ENCODE measurements around the gene DMC1. TPM values are rescaled to one million over a fixed set of nuclear protein-coding genes. Genes with fewer than 3 reads are reported as not detected.
A peak's percentile ranks its signal among the peaks of the same experiment; 100 is the strongest.

The DMC1 gene
- total RNA-seq, 1 experiment from 2014 or later, result 6.8 TPM

- peaks cover 5% of the 10 kb centered on the region for H3K4me1 ChIP-seq (ENCODE audit: insufficient read depth, low read length)
- H3K27ac Mint-ChIP-seq, result peak overlapping the region; percentile 92 to 99 (median 96)
- peaks cover 8% of the 10 kb centered on the region for H3K27me3 Mint-ChIP-seq (ENCODE audit: low read depth)
- H3K36me3 Mint-ChIP-seq (ENCODE audit: insufficient read depth in 1 of 3, low read depth in 3 of 3), result no peaks in the 10 kb centered on the region
- H3K4me3 Mint-ChIP-seq, result peak overlapping the region; percentile 88 to 94
- H2BK5ac ChIP-seq (ENCODE audit: insufficient read length, low read length), result no peak overlapping the region
- H2BK15ac ChIP-seq (ENCODE audit: low read depth, low read length), result no peak overlapping the region
- peak overlapping the region; percentile 93 for H3K4me2 ChIP-seq (ENCODE audit: insufficient read depth, insufficient read length, low read length)
- peak; percentile 11; the same call in 2 of the 3 replicates for TF ChIP-seq CTCF (conservative IDR thresholded peaks at IDR 0.05)
- no peak overlapping the region for H4K91ac ChIP-seq (ENCODE audit: insufficient read length, low read depth, low read length)
- no peaks in the 10 kb centered on the region for H3K27me3 ChIP-seq (ENCODE audit: insufficient read depth, low read length)
- peak overlapping the region; percentile 73 for H3K9ac ChIP-seq (ENCODE audit: extremely low read depth, insufficient read length, low read length)
- no peaks in the 10 kb centered on the region for H4K20me1 ChIP-seq (ENCODE audit: control insufficient read depth, insufficient read depth, insufficient read length)
- H3K9me3 Mint-ChIP-seq, result no peaks in the 10 kb centered on the region; a peak in 1 of 5 replicates
- H2BK20ac ChIP-seq (ENCODE audit: low read depth, low read length, poor library complexity, severe bottlenecking), result no peak overlapping the region
- peaks cover 18% of the 10 kb centered on the region for H3K23me2 ChIP-seq (ENCODE audit: insufficient read length, low read depth, low read length, poor library complexity, severe bottlenecking)
- peak; percentile 60 for DNase-seq
- no peak overlapping the region for H4K5ac ChIP-seq (ENCODE audit: insufficient read length, low read depth, low read length)
- no peaks in the 10 kb centered on the region for H3K9me3 ChIP-seq (ENCODE audit: control insufficient read depth, low read depth, low read length)
- no peak overlapping the region for H3K27ac ChIP-seq (ENCODE audit: insufficient read length, low read depth, low read length)
- no peaks in the 10 kb centered on the region for H3K79me1 ChIP-seq (ENCODE audit: insufficient read depth, low read depth, low read length, poor library complexity, severe bottlenecking)
- no peak overlapping the region for H3T11ph ChIP-seq (ENCODE audit: low read length)
- no peak overlapping the region for H3K23ac ChIP-seq (ENCODE audit: insufficient read length, low read depth, low read length)
- peaks cover 26 to 27% of the 10 kb centered on the region in 2 experiments for H3K4me1 Mint-ChIP-seq
- H4K8ac ChIP-seq (replicated peaks; ENCODE audit: insufficient read length, low read depth, low read length), result no peak overlapping the region
- no peak overlapping the region for H3K4ac ChIP-seq (ENCODE audit: low read depth, low read length)
- no peaks in the 10 kb centered on the region for H3K79me2 ChIP-seq (ENCODE audit: insufficient read depth, low read length)
- no peak overlapping the region for H3K18ac ChIP-seq (ENCODE audit: insufficient read length, low read depth, low read length)
- H3K14ac ChIP-seq (ENCODE audit: insufficient read depth, low read length), result peak overlapping the region; percentile 48; the same call in 1 of the 2 replicates
- H2AFZ ChIP-seq (ENCODE audit: low read length), result peak overlapping the region; percentile 74
- H2BK120ac ChIP-seq (ENCODE audit: low read depth, low read length, poor library complexity, severe bottlenecking), result no peak overlapping the region
- no peak overlapping the region for H2AK5ac ChIP-seq (ENCODE audit: insufficient read length, low read length)
- H2BK12ac ChIP-seq (ENCODE audit: insufficient read length, low read depth, low read length), result no peak overlapping the region
- no CpG with 5 or more reads among the region's 14 CpGs for WGBS (ENCODE audit: extremely low coverage, insufficient read length, low lambda C conversion rate)
- no peak overlapping the region for H3K56ac ChIP-seq (ENCODE audit: insufficient read length, low read depth, low read length)
Observed at GRCh38 chr22:38570779-38571364, 889 bp upstream of the DMC1 start.
